Suprapubic skin (tissue), 4 donors: ENCODE data around the gene STK31.

Source experiments
- CTCF ChIP-seq, 2 donors: fragments of 200-600 bp in 1 of 2; fragments of 450-650 bp in 1 of 2; sonication (generic) in 1 of 2; IDR thresholded peaks; one replicate each; pipeline ENCODE4 v1.5.1; 2016 to 2019; ENCODE audit warnings: antibody characterized with exemption in 2 of 2, mild to moderate bottlenecking in 1 of 2, moderate library complexity in 1 of 2
- POLR2A ChIP-seq, 2 donors: fragments of 450-650 bp; IDR thresholded peaks; one replicate each; pipeline ENCODE4 v1.6.1; 2017; ENCODE audit warnings: antibody characterized with exemption in 2 of 2, mild to moderate bottlenecking in 2 of 2, moderate library complexity in 2 of 2
- POLR2AphosphoS5 ChIP-seq, 3 donors: sonication (generic); formaldehyde crosslinking; IDR thresholded peaks; one replicate each; pipeline ENCODE4 v1.6.1; 2017; ENCODE audit warnings: antibody characterized with exemption in 3 of 3

DNA sequence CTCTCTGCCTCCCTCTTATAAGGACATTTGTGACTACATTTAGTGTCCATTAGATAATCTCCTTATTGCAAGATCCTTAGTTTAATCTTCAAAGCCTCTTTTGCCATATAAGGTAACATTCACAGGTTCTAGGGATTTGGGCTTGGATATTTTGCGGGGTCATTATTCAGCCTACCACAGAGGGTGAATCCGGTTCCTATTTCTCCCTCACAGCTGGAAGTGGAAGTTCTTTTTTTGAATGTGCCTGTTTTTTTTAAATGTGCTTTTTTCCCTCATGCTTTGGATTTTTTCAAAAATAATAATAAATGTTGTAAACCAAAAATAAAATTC lies 47.1 kb upstream of the STK31 start:
- no peak for TF ChIP-seq CTCF (IDR thresholded peaks at IDR 0.05)
- no peak for TF ChIP-seq POLR2A (IDR thresholded peaks at IDR 0.05)
- no peak for TF ChIP-seq POLR2AphosphoS5 (IDR thresholded peaks at IDR 0.05)
